HG03342 (cell line): ENCODE data around the gene GMCL2.
A peak's percentile ranks its signal among the peaks of the same experiment; 100 is the strongest.
"Not testable (repeated sequence)": the region's sequence is repeated elsewhere in the genome, so short reads cannot be mapped to it uniquely, and the experiment has no call there.

Source experiments
- ATAC-seq: cut with Tn5 transposase; IDR thresholded peaks from one replicate; pipeline ENCODE4 v1.9.1; 2021; ENCODE audit warnings: mild to moderate bottlenecking, moderate library complexity; ENCODE audit not compliant: unreplicated experiment

Gene GMCL2, protein sequence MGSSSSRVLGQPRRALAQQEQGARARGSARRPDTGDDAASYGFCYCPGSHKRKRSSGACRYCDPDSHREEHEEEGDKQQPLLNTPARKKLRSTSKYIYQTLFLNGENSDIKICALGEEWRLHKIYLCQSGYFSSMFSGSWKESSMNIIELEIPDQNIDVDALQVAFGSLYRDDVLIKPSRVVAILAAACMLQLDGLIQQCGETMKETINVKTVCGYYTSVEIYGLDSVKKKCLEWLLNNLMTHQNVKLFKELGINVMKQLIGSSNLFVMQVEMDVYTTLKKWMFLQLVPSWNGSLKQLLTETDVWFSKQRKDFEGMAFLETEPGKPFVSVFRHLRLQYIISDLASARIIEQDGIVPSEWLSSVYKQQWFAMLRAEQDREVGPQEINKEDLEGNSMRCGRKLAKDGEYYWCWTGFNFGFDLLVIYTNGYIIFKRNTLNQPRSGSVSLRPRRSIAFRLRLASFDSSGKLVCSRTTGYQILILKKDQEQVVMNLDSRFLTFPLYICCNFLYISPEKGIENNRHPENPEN

DNA sequence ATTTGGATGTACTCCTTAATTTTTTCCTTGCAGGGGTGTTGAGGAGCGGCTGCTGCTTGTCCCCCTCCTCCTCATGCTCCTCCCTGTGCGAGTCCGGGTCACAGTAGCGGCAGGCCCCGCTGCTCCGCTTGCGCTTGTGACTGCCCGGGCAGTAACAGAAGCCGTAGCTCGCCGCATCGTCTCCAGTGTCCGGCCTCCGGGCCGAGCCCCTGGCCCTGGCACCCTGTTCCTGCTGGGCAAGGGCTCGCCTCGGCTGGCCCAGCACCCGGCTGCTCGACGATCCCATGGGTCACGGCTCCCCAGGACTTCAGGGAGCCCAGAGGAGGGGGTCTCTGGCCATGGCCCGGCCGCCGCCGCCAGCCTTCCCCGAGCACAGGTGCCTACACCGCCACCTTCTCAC is at the start of gene GMCL2:
TSS of gene GMCL2 (minus strand) at position 358 of the 400 bp plus-strand sequence. CDS start at position 286, 72 bp downstream.
- ATAC-seq: no peak

DNA sequence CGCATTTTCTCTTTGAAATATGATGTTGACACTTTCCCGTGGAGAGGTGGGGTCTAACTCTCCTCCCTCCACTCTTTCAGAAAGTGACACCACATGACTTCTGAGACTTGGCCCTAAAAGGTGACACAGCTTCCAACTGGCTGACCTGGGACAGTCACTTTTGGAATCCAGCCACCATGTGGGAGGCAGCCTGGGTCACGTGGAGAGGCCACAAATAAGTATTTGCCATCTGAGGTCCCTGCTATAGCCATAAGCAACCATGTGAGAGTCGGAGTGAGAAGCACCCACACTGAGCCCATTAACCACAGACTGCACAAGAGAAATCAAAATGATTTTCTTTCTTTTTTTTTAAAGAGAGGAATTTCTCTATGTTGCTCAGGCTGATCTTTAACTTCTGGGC is 49.5 kb upstream of the GMCL2 start:
- no peak for ATAC-seq

DNA sequence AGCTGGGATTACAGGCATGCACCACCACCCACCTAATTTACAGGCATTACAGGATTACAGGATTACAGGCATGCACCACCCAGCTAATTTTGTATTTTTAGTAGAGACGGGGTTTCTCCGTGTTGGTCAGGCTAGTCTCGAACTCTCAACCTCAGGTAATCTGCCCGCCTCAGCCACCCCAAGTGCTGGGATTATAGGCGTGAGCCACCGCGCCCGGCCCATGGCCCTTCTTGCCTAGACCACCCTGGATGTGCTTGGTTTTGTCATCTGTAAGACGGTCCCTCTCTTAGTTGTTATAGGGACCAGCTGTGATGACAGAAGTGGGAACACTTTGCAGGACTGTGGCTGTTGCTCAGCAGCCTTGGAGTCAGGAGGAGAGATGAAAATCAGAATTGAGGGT is 49.0 kb upstream of the GMCL2 start:
- no peak for ATAC-seq

DNA sequence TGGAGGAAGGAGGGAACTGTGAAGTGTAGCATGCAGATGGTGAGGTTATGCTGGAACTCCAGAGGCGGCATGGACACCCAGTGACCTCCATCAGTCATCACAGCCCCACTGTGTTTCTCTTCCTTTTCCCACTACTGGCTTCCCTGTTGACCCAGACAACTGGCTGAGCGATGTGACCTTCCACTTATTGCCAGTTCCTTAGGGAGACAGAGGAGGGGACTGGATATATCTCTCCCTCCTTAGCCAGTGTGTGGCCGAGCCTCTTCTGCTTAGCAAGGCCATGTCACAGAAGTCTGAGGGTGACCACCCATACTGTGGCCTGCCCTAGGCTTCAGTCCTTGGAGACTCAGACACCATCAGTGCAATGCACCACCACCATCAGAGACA is 48.4 kb upstream of the GMCL2 start:
- ATAC-seq: no peak

DNA sequence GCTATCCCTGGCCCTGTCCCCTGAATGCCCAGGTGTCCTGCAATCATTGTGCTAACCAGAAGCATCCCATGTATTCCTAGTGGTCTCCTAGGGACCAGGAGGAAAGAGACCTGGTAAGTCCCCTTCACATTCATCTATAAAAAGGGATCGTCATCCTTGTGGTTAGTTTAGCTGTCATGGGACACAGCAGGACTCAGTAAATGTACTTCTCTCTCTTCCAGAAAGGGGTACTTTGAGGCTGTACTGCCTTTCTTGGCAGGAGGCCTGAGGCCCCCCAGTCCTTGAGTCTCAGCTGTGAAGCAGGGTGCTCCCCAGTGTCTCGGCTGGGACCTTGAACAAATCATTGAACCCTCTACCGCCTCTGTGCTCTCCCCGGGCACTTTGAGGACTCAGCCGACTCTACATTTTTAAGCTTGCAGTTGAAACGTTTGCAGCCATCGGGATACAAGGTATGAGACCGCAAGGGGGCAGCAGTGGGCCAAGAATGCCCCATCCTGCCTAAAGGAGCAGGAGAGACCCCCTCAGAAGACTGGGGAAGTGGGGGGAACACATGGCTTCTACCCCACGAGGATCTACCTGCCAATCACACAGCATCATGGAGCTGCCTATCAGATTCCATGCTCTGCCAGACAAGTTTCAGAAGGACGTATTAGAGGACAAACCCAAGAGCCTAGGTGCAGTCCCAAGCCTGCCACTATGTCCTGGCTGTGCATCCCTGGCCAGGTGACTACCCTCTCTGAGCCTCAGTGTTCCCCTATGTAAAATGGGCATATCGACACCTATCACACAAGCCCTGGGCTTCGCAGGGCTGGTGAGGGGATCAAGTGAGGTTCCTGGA is 47.8 kb upstream of the GMCL2 start:
- peak; percentile 32 for ATAC-seq

DNA sequence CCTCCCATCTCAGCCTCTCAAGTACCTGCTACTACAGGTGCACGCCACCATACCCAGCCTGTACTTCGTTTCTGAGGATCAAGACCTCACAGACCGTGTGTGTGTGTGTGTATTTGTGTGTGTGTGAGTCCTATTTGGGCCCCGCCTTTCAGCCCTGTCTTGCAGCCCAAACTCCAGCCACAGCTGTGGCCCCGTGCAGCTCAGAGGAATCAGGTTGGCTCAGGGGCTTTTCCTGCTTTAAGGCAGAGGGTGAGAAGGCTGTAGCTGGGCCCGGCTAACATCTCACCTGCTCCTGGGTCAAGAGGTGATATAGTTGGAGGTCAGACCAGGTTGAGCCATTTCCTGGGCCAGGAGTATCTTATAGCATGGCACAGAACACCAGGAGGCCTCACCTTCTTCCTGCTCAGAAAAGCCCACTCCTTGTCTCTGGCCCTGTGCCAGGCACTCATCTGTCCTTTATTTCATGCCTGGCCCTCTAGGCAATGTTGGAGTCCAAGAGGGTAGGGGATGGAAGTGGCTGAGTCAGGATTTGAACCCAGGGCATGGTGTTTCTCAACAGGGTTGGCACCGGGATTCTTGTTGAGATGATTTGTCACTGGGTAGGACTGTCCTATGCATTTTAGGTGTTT is 47.1 kb upstream of the GMCL2 start:
- no peak for ATAC-seq

DNA sequence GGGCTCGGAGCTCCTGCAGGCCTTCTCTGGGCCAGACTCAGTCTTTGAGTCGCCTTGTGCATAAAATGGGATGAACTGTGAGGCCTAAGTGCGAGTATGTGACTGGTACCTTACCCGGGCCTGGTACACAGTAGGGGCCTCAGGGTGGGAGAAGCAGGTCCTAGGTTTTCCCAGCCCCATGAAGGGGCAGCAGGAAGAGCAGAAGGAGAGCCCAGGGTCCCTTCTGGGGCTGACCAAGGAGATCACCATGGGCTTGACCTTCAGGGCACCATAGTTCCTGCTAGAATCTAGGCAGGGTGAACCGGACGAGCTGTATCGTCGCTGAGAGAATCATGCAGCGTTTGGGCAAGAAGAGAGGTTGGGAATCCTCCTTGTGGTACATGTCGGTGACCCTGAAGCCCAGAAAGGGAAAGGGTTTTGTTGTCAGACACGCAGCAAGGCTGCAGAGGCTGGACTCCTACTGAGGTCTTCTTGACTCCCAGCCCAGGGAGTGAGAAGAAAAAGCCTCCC is 45.8 kb upstream of the GMCL2 start:
- ATAC-seq: peak; percentile 20

DNA sequence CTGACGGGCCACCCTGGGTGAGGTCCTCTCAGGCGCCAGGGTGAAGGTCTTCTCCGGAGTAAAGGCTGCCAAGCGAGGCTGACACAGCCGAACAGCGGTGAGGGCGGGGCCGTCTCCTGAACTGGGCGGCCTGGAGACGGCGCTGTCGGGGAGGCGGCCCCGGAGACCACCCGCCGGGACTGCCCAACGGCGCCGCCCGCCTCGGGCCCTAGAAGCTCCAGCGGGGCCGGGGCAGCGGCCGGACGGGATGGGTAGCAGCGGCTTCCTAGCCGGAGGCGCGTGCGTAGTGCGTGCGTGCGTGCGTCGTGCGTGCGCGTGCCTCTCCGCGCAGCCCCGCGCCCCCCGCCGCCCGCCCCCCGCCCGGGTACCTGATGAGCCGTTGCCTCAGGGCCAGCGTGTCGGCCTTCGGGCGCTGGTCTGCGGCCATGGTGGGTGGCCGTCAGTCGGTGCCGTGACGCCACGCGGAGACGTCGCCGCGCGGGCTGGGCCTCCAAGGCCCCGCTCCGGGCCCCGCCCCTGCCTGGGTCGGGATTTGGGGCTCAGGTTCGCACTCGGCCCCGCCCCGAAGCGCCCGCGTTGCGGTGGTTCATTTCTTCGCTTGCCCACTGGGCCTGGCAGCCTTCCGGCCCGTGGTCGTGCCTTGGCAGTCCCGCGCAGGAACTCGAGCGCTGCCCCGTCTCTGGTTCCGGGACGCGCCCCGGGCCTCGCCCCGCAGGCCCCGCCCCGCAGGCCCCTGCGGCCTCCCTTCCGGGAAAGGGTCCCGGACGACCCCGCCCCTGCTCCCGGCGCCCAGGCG is 45.2 kb upstream of the GMCL2 start, which contains the start of gene PHYKPL:
TSS of gene PHYKPL (minus strand) at position 679 of the 796 bp plus-strand sequence. CDS start at position 427, 252 bp downstream.
- peak; percentile 71 for ATAC-seq

DNA sequence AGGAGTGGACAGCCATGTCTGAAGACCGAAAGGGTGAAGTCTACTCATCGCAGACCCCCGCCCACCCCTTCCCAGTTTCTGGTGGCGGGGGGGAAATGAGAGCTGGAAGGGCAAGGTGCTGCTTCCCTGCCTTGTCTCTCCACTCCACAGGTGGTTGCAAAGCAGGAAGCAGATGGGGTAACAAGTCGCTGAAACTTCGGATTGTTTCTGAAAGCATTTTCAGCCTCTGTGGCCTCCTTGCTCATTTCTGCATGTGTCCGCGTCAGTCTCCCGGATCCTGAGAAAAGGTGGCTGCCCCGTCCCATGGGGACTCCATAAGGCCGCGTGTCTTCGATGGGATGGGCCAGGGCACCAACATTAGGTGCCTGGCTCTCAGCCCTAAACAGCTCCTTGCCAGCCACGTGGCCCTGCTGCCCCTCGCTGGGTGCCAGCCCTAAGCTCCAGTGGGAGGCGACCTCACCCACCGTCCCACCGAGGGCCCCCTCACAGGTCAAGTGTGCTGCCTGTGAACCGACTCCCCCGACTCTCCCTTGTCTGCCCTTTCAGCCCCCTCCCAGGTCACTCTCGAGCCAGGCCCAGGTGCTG is 44.5 kb upstream of the GMCL2 start:
- no peak for ATAC-seq

DNA sequence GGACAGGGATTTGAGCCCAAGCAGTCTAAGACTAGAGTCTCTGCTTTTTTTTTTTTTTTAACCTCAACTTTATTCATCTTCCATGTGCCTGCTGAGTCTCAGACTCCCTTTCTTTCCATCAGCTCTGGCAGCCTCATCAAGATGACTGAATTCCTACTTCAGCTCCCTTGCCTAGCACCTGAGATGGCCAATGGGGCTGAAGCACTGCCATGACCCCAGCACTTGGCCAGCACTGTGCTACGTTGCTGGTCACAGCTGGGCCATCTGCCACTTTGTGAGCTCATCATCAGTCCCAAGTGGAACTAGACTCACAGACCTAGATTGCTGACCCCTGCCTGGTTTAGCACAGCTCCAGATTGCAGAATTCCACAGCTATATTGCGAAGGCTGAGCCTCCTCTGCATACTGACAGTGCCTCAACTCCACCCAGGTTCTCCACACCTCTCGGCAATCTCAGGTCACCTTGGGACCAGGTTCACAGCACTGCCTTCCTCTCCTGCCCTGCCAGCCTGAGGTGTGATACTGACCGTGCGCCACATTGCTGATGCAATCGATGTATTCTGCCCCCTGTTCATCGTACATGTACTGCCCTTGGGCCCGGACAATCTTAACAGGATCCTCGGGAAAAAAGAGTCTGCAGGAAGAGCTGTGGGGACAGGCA is 43.8 kb upstream of the GMCL2 start:
- ATAC-seq: no peak

DNA sequence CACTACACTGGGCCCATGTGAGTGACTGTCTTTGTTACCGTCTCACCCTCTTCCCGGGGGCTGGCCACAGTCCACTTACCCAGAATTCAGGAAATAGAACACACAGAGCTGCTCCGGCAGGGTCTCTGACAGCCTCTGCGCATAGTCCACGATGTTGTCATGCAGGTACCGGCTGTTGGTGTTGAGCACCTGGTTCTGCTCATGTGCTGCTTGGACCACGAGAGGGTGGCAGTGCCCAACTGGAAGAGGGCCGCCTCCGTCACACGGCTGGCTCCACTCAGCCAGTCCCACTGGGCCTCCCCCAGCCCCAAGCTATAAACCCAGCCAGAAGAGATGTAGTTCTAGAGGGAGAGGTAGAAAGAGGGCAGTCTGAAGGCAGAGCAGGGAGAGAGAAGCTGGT is 42.7 kb upstream of the GMCL2 start:
- no peak for ATAC-seq

DNA sequence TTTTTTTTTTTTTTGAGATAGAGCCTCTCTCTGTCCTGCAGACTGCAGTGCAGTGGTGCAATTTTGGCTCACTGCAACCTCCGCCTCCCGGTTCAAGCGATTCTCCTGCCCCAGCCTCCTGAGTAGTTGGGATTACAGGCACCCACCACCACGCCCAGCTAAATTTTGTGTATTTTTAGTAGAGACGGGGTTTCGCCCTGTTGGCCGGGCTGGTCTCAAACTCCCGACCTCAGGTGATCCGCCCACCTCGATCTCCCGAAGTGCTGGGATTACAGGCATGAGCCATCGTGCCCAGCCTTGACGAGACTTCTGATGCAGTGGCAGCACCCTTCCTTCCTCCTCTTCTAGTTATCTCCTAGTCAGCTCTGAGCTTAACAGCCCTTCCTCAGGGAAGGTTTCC is 41.9 kb upstream of the GMCL2 start:
- ATAC-seq: not testable (repeated sequence)

DNA sequence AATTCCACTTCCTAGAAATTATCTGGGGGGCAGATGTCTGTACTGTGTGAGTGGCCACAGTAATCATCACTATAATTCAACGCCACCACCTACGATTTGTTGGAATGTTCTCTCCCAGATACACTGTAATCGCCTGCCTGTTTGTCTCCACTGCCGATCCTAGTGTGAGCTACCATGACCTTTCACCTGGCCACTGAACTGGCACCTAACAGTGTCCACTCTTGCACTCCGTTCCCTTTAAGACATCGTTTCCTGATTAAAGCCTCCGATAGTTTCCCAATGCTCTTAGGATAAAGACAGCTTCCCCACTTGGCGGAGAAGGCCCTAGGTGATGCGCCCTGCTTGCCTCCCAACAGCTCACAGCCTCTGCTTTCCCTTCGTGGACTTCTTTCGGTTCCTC is 41.4 kb upstream of the GMCL2 start:
- ATAC-seq: no peak

DNA sequence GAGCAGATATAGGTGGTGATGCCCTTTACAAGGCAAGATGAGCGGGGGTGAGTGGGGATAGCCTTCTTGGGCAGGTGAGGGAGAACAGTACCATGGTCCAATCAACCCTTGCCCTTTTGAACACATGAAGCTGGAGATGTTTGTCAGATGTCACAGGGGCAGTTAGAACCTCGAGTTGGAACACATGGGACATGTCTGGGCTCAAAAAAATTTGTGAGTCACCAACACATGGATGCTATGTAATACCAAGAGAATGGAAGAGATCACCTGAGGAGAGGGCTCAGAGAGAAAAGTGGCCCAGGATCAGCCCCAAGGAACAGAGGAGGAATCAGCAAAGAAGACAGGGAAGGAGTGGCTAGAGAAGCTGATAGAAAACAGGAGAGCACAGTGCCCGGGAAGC is 40.8 kb upstream of the GMCL2 start:
- ATAC-seq: no peak

DNA sequence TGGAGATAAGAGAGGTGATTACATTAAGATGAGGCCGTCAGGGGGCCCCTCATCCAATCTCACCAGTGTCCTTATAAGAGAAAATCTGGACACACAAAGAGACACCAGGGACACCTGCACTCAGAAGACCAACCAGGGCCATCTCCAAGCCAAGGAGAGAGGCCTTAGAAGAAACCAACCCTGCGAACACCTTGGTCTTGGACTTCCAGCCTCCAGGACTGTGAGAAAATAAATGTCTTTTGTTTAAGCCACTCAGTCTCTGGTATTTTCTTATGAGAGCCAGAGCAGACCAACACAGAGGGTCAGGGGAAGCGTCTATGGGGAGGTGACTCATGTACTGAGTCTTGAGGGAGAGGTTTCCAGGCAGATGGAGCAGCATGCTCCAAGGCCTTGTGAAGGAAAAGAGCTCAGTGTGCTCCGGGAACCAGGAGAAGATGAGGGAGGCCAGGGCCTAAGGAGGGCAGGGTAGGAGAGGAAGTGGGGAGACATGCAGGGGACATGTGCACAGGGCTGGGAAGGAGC is 40.0 kb upstream of the GMCL2 start:
- ATAC-seq: no peak

DNA sequence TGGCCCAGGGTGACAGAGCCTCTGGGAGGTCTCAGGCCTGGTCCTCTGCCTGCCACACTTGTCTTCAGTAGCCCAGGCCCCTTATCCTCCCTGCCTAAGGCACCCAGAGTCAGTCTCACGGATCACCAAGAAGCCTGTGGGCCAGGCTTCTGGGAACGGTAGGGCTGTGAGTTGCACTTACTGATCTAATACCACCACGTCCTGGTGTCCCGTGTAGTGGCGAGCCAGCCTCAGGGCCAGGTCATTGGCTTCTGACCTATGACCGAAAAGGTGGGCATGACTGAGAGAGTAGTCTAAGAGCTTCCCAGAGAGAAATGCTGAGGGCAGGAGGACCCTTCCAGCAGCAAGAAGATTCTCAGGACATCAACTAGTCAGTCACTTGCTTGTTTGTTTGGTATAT is 38.0 kb upstream of the GMCL2 start:
- no peak for ATAC-seq

DNA sequence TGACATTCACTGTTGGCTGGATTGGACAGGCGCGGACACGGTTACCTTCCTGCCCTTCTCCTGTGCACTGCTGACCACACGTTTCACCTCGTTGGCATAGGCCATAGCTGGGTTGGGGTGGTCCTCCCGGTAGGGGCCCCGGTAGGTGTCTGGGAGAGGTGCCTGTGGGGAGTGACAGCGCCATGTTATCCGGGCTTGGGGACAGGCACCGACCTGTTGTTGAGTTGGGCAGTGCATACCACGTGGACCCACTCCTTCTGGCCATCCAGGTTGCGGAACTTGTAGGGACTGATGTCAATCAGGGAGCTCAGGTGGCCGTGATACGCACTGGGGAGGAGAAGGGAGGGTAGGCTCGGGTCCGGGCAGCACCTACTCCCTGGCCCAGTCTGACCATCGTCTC is 37.2 kb upstream of the GMCL2 start:
- ATAC-seq: no peak

DNA sequence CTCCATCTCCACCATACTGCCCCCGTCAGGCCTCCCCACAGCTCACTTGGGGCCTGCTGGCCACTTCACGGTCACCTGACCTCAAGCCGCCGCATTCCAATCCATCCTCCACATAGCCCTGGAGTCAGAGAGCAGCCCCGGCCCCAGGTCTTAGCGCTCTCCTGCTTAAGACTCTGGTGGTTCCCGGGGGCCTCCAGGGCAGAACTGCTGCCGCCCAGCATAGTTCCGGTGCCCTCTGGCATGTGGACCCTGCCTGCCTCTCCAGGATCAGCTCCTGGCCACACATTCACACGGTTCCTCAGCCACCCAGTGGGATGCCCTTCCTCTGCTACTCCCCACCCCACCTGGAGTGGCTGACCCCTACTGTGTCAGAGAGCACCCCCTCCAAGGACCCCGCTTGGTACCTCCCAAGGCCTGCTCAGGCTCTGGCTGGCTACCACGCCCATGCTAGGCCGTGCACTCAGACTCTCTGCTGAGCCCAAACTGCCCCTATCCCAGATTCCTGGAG is 36.7 kb upstream of the GMCL2 start:
- no peak for ATAC-seq

DNA sequence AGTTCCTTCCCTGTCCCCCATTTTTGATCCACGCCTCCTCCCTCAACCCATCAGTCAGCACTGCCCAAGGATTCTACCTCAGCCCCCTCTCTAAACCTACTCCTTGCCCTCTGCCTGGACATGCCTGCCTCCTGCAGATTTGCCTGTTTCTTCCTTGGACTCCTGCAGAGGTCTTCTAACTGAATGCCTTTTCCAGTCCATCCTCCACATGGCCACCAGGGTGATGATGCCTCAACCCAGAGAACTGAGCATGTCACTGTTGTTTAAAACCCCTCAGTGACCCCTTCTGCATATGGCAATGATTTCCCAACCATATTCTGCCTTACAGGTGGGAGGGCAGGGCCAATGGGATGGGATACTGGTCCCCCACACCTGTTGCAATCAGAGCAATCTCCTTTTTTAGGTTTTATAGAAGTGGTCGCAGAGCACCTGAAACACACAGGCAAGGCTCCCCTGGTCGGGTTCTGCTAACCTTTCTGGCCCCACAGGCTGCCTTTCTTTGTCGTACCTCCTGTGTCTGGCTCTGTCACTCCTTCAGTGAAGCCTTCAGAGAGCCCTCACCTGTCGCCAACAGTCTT is 36.1 kb upstream of the GMCL2 start:
- ATAC-seq: no peak
